Mesendoderm (in vitro differentiated cells): Measurements from ENCODE around the gene CYP4F2.
"Not testable (repeated sequence)": the region's sequence is repeated elsewhere in the genome, so short reads cannot be mapped to it uniquely, and the experiment has no call there.

Experiments used
- DNase-seq: peaks from one replicate; pipeline ENCODE4 v3.0.0; 2013
- H2AK5ac ChIP-seq: 2 replicates; pipeline ENCODE4 v1.6.1; 2013; ENCODE audit warnings: low read length, inconsistent platforms
- H2BK120ac ChIP-seq: 2 replicates; pipeline ENCODE4 v1.6.1; 2013; ENCODE audit warnings: low read depth, mild to moderate bottlenecking, low read length, moderate library complexity, mixed read lengths
- H2BK15ac ChIP-seq: replicated peaks from 2 replicates; pipeline ENCODE4 v1.6.1; 2013; ENCODE audit warnings: low read depth, mild to moderate bottlenecking, moderate library complexity
- H2BK5ac ChIP-seq: 2 replicates; pipeline ENCODE4 v1.6.1; 2013; ENCODE audit warnings: low read length, inconsistent platforms
- H3K18ac ChIP-seq: 2 replicates; pipeline ENCODE4 v1.6.1; 2013; ENCODE audit warnings: mild to moderate bottlenecking, low read length, mixed read lengths
- H3K23ac ChIP-seq: one replicate; pipeline ENCODE4 v1.6.1; 2013; ENCODE audit warnings: low read length
- H3K27ac ChIP-seq: 2 replicates; pipeline ENCODE4 v1.5.1; 2013; ENCODE audit warnings: low read depth, mild to moderate bottlenecking, inconsistent platforms, low read length, moderate library complexity
- H3K27me3 ChIP-seq: 2 replicates; pipeline ENCODE4 v1.6.1; 2013; ENCODE audit warnings: low read length, control low read depth, mild to moderate bottlenecking, inconsistent platforms; ENCODE audit not compliant: insufficient read depth, poor library complexity
- H3K36me3 ChIP-seq: 2 replicates; pipeline ENCODE4 v1.6.1; 2013; ENCODE audit warnings: low read length, inconsistent platforms; ENCODE audit not compliant: control insufficient read depth, insufficient read depth
- H3K4ac ChIP-seq: one replicate; pipeline ENCODE4 v1.6.1; 2013; ENCODE audit warnings: low read depth, mild to moderate bottlenecking, low read length, moderate library complexity
- H3K4me1 ChIP-seq: 2 replicates; pipeline ENCODE4 v1.6.1; 2013; ENCODE audit warnings: low read depth, low read length, inconsistent platforms; ENCODE audit not compliant: control insufficient read depth
- H3K4me2 ChIP-seq: 2 replicates; pipeline ENCODE4 v1.6.1; 2013; ENCODE audit warnings: low read length
- H3K4me3 ChIP-seq: 2 replicates; pipeline ENCODE4 v1.5.1; 2013; ENCODE audit warnings: mild to moderate bottlenecking, low read length
- H3K56ac ChIP-seq: one replicate; pipeline ENCODE4 v1.6.1; 2013; ENCODE audit warnings: low read length
- H3K79me1 ChIP-seq: 2 replicates; pipeline ENCODE4 v1.6.1; 2013; ENCODE audit warnings: low read length, inconsistent platforms
- H3K79me2 ChIP-seq: 2 replicates; pipeline ENCODE4 v1.6.1; 2013; ENCODE audit warnings: mild to moderate bottlenecking, low read length; ENCODE audit not compliant: control insufficient read depth, insufficient read depth
- H3K9ac ChIP-seq: 2 replicates; pipeline ENCODE4 v1.6.1; 2013; ENCODE audit warnings: low read length, inconsistent platforms
- H4K5ac ChIP-seq: one replicate; pipeline ENCODE4 v1.6.1; 2013; ENCODE audit warnings: low read length
- H4K8ac ChIP-seq: one replicate; pipeline ENCODE4 v1.6.1; 2013; ENCODE audit warnings: low read depth, mild to moderate bottlenecking, control low read depth, low read length, moderate library complexity
- WGBS: extraction: QIAGEN DNeasy Blood & Tissue Kit; methylation state at CpG from one replicate; pipeline ENCODE4 v1.1.7; 2013; ENCODE audit warnings: low lambda C conversion rate, missing lambda C conversion rate; ENCODE audit not compliant: insufficient coverage; ENCODE audit errors: extremely low coverage; 5-methylcytosine and 5-hydroxymethylcytosine counted together

The CYP4F2 gene

GRCh38 chr19:15891434-15891833 is 6.4 kb downstream of the CYP4F2 start:
- WGBS = no CpG with 5 or more reads among the region's 6 CpGs
- Histone ChIP-seq H2BK15ac (no peak overlapping the region), H3K27me3 (no peaks in the 10 kb centered on the region), H4K5ac (no peak overlapping the region), H3K18ac (no peak overlapping the region), H2BK5ac (no peak overlapping the region), H3K4me1 (no peaks in the 10 kb centered on the region), H3K23ac (no peak overlapping the region), H3K56ac (no peak overlapping the region), H3K79me1 (no peaks in the 10 kb centered on the region), H3K27ac (no peak overlapping the region), H2BK120ac (no peak overlapping the region), H3K4ac (no peak overlapping the region), H3K79me2 (no peaks in the 10 kb centered on the region), H4K8ac (no peak overlapping the region), H2AK5ac (no peak overlapping the region), H3K4me3 (no peak overlapping the region), H3K9ac (no peak overlapping the region), H3K4me2 (no peak overlapping the region), H3K36me3 (no peaks in the 10 kb centered on the region)
- no peak for DNase-seq

DNA sequence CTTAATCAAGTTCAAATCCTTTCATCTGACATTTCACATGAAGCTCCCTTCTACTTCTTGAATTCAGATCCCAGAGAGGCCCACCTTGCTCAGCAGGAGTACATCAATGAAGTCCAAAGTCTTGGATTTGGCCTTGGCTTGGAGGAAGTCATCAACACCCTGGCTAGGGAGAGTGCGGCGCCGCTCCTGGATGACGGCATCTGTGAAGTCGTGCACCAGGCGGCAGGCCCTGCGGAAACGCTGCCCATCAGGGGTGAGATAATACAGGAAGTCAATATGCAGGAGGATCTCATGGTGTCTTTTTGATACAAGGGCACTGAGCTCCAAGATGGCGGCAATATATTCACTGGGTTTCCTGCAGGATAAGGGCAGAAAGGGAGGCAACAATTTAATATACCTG is 8.5 kb downstream of the CYP4F2 start:
- not testable (repeated sequence) for H3K23ac ChIP-seq, H3K56ac ChIP-seq, H3K4me1 ChIP-seq, H3K27ac ChIP-seq, H4K5ac ChIP-seq, H3K4me2 ChIP-seq, H3K79me1 ChIP-seq, DNase-seq, H3K79me2 ChIP-seq, H3K18ac ChIP-seq, H2BK15ac ChIP-seq, H3K9ac ChIP-seq, H3K27me3 ChIP-seq, H2BK120ac ChIP-seq, H3K36me3 ChIP-seq, H2BK5ac ChIP-seq, H3K4me3 ChIP-seq, H2AK5ac ChIP-seq, H3K4ac ChIP-seq, H4K8ac ChIP-seq
- no CpG with 5 or more reads among the region's 9 CpGs for WGBS

- Histone ChIP-seq H2BK15ac (no peak overlapping the region), H3K79me1 (no peaks in the 10 kb centered on the region), H4K8ac (no peak overlapping the region), H3K36me3 (no peaks in the 10 kb centered on the region), H3K79me2 (no peaks in the 10 kb centered on the region), H3K56ac (no peak overlapping the region), H3K27ac (no peak overlapping the region), H3K4me1 (no peaks in the 10 kb centered on the region), H3K27me3 (no peaks in the 10 kb centered on the region), H3K4me3 (no peak overlapping the region), H3K23ac (no peak overlapping the region), H2AK5ac (no peak overlapping the region), H3K4me2 (no peak overlapping the region), H2BK5ac (no peak overlapping the region), H3K9ac (no peak overlapping the region), H2BK120ac (no peak overlapping the region), H4K5ac (no peak overlapping the region), H3K4ac (no peak overlapping the region), H3K18ac (no peak overlapping the region)
- no CpG with 5 or more reads among the region's 7 CpGs for WGBS
- no peak for DNase-seq
Observed at GRCh38 chr19:15885919-15886318, 12.0 kb downstream of the CYP4F2 start.

DNA sequence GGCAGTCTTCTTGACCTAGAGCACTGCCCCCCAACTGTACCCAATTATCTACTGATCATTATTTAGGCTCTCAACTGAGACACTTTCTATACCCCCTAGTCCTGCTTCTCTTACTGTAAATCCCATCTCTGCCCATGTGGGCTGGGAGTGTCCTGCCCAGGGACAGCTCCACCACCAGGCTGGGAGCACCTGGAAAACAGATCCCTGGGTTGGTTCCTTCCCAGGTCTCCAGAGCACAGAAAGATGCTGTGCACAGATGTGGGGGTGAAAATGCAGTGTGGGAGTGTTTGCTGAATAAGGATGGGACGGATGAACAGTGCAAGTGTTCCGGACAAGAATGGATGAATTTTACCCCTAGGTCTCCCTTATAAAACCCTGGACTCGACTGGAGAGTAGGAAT is 12.7 kb downstream of the CYP4F2 start:
- Histone ChIP-seq H4K5ac (no peak overlapping the region), H3K18ac (no peak overlapping the region), H2BK5ac (no peak overlapping the region), H2BK15ac (no peak overlapping the region), H3K79me1 (no peaks in the 10 kb centered on the region), H3K79me2 (no peaks in the 10 kb centered on the region), H3K36me3 (no peaks in the 10 kb centered on the region), H3K4me2 (no peak overlapping the region), H3K23ac (no peak overlapping the region), H2BK120ac (no peak overlapping the region), H4K8ac (no peak overlapping the region), H2AK5ac (no peak overlapping the region), H3K4me1 (no peaks in the 10 kb centered on the region), H3K4me3 (no peak overlapping the region), H3K4ac (no peak overlapping the region), H3K56ac (no peak overlapping the region), H3K27me3 (no peaks in the 10 kb centered on the region), H3K9ac (no peak overlapping the region), H3K27ac (no peak overlapping the region)
- no CpG with 5 or more reads among the region's 3 CpGs for WGBS
- DNase-seq = no peak

GRCh38 chr19:15883329-15883728 is 14.5 kb downstream of the CYP4F2 start:
- H3K23ac ChIP-seq, H3K36me3 ChIP-seq, H3K79me2 ChIP-seq, H2AK5ac ChIP-seq, H3K4me2 ChIP-seq, H3K79me1 ChIP-seq, H2BK15ac ChIP-seq, H3K9ac ChIP-seq, H2BK120ac ChIP-seq, H3K4ac ChIP-seq, H3K4me3 ChIP-seq, H3K27ac ChIP-seq, H2BK5ac ChIP-seq, DNase-seq, H3K4me1 ChIP-seq, H3K56ac ChIP-seq, H4K5ac ChIP-seq, H3K18ac ChIP-seq, H3K27me3 ChIP-seq, H4K8ac ChIP-seq: not testable (repeated sequence)
- no CpG with 5 or more reads among the region's 3 CpGs for WGBS

DNA sequence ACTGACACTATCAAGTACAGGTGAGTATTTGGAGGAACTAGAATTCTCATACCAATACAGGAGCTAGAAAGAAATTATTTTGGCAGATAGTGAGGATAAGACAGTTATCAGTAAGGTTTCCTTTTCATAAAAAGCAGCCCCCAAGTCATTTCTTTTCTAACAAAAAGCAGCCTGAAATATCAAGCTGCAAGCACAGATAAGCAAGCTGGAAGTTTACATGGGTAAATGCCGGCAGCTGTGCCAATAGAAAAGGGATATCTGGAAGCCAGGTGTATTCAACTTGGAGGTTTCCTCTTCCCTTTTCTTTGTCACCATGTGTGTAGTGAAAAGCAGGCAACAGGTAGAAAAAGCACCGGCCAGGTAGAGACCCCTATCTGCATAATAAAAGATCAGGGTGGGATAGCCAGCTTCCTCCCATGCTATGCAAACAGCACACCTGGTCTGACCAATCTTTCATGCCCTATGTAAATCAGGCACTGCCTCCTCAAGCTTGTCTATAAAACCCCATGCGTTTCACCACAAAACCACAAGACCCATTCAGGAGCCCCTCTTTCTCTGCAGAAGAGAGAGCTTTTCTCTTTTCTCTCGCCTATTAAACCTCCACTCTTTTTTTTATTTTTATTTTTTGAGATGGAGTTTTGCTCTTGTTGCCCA is 22.9 kb downstream of the CYP4F2 start:
- Histone ChIP-seq H3K18ac (no peak overlapping the region), H2BK120ac (no peak overlapping the region), H3K27me3 (no peaks in the 10 kb centered on the region), H3K4me2 (no peak overlapping the region), H3K4ac (no peak overlapping the region), H3K36me3 (no peaks in the 10 kb centered on the region), H3K4me3 (no peak overlapping the region), H4K5ac (no peak overlapping the region), H3K4me1 (no peaks in the 10 kb centered on the region), H2BK15ac (no peak overlapping the region), H3K79me1 (no peaks in the 10 kb centered on the region), H3K79me2 (no peaks in the 10 kb centered on the region), H4K8ac (no peak overlapping the region), H2BK5ac (no peak overlapping the region), H2AK5ac (no peak overlapping the region), H3K9ac (no peak overlapping the region), H3K23ac (no peak overlapping the region), H3K56ac (no peak overlapping the region), H3K27ac (no peak overlapping the region)
- DNase-seq = no peak
- WGBS = no CpG with 5 or more reads among the region's 4 CpGs
